IPS DF 19.7 (cell line): Measurements from ENCODE around the gene BOD1L1.

Experiments
- DNase-seq: peaks from one replicate; pipeline ENCODE4 v3.0.0-alpha.2; 2013; ENCODE audit warnings: low read depth, low spot score

BOD1L1 gene

GRCh38 chr4:13525606-13526281, 101.8 kb downstream of the BOD1L1 start:
- no peak for DNase-seq

GRCh38 chr4:13524504-13525243, 102.9 kb downstream of the BOD1L1 start:
- no peak for DNase-seq

- DNase-seq, result no peak
Measured at GRCh38 chr4:13523591-13524503, 103.7 kb downstream of the BOD1L1 start.

DNA sequence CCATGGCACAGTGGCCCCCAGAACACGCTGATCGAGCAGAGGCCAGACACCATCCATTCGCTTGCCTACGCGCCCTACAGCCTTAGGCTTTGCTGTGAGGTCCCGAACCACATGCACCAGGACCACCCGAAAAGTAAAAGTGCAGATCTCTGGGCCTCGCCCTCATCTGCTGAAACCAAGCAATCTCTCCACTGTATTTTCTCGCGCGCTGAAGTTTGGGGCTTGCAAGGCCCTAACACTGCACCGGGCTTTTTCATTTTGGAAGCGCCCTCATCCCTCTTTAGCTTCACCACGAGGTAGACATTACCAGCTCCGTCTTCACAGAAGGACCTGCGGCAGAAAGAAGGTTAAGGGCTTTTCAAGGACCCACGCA, 104.4 kb downstream of the BOD1L1 start:
- no peak for DNase-seq

- no peak for DNase-seq
Measured at GRCh38 chr4:13522282-13523104, 105.0 kb downstream of the BOD1L1 start.

DNA sequence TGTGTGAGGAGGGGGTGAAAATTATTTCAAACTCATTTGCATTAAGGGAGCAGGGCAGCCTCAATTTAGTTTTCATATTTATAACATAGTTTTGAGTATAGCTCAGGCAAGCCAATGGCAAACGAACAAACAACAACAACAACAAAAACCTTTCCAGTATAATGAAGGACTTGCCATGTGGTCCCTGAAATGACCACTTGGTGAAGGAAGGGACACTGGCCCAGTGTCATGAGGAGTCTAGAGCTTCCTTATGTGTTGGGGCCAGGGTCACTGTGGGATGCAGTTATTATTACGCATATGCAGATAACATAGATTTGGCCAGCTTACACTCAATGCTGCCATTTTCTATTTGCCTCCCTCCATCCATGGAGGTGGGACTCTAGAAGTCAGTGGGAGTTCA, 106.5 kb downstream of the BOD1L1 start:
- DNase-seq, result no peak
